Epithelial cell of proximal tubule (primary cell): ENCODE measurements around the gene CELSR1. TPM values are rescaled to one million over a fixed set of nuclear protein-coding genes. Genes with fewer than 3 reads are reported as not detected.

ENCODE experiments used
- DNase-seq: peaks from one replicate; pipeline ENCODE4 v3.0.0-alpha.2; 2011; ENCODE audit warnings: low read depth
- H3K4me3 ChIP-seq: 2 replicates; pipeline ENCODE4 v1.5.1; 2011; ENCODE audit warnings: low read depth, mild to moderate bottlenecking, low read length
- total RNA-seq: library from RNA; depleted of rRNA; stranded (reverse); fragments of >200 nt; gene quantifications from 2 replicates; pipeline ENCODE4 v1.2.3, GENCODE V29; 2015
- TF ChIP-seq, protein P1 (sequence below): conservative IDR thresholded peaks from 2 replicates; pipeline ENCODE4 v1.5.1; 2012; ENCODE audit warnings: low read depth, mild to moderate bottlenecking, low read length

Gene CELSR1
- total RNA-seq, 1 donor from 2014 or later: 85.0 TPM

- H3K4me3 ChIP-seq: no peak overlapping the region
- DNase-seq: no peak
- TF ChIP-seq, protein P1, sequence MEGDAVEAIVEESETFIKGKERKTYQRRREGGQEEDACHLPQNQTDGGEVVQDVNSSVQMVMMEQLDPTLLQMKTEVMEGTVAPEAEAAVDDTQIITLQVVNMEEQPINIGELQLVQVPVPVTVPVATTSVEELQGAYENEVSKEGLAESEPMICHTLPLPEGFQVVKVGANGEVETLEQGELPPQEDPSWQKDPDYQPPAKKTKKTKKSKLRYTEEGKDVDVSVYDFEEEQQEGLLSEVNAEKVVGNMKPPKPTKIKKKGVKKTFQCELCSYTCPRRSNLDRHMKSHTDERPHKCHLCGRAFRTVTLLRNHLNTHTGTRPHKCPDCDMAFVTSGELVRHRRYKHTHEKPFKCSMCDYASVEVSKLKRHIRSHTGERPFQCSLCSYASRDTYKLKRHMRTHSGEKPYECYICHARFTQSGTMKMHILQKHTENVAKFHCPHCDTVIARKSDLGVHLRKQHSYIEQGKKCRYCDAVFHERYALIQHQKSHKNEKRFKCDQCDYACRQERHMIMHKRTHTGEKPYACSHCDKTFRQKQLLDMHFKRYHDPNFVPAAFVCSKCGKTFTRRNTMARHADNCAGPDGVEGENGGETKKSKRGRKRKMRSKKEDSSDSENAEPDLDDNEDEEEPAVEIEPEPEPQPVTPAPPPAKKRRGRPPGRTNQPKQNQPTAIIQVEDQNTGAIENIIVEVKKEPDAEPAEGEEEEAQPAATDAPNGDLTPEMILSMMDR: no peak
Measured at GRCh38 chr22:46439111-46439510, 98.3 kb downstream of the CELSR1 start.

DNA sequence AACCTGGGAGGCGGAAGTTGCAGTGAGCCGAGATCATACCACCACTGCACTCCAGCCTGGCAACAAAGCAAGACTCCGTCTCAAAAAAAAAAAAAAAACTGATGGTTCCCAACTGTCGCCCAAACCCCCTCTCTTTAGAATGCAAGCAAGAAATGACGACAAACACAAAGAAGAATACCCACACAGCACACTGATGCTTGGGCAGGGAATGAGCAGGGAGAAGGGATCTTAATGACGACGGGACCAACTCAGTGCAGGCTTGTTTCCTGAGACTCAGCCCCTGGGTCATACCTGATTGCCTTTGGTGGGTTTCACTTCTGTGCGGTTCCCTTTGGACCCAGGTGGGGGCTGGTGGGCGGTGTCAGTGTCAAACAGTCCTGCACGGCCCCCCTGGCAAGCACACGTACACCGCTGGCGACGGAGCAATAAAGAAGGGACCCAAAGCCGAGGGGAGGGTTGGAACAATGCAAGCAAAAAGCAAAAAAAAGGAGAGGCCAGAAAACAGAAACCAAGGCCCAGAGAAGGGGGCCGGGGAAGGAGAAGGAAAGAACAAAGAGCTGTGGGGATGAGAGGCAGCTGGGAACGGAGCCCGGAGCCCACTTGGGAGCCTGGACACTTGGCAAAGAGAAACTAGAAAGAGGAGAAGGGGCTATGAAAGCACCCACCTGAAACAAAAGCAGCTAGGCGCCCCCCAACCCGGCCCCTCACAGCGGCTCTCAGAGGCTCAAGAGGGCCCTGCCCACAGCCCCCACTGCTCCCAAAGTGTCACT is 99.6 kb downstream of the CELSR1 start:
- TF ChIP-seq, protein P1: no peak
- no peak overlapping the region for H3K4me3 ChIP-seq
- no peak for DNase-seq

GRCh38 chr22:46436595-46437175 is 100.7 kb downstream of the CELSR1 start:
- no peak for DNase-seq
- TF ChIP-seq, protein P1: no peak

DNA sequence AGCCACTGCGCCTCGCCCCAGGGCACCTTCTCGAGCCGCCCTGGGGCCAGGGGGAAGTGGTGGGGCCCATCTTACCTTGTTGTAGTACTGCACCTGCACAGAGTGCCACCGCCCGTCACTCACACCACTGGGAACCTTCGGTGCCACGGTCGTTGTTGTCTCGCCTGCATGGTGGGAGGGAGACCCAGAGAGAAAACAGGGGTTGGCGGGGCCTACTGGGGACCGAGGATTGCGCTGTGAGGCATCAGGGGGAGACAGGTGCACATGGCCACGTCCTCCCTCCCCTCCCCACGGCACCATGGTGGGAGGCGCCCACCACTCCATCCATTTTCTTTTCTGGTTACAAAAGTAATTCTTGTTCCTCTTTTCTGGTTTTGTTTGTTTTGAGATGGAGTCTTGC is 104.1 kb downstream of the CELSR1 start:
- no peak overlapping the region for H3K4me3 ChIP-seq
- DNase-seq: no peak
- TF ChIP-seq, protein P1: no peak

More at GRCh38 chr22:46436595-46437175, 100.7 kb downstream of the CELSR1 start:
- H3K4me3 ChIP-seq: no peak overlapping the region

DNA sequence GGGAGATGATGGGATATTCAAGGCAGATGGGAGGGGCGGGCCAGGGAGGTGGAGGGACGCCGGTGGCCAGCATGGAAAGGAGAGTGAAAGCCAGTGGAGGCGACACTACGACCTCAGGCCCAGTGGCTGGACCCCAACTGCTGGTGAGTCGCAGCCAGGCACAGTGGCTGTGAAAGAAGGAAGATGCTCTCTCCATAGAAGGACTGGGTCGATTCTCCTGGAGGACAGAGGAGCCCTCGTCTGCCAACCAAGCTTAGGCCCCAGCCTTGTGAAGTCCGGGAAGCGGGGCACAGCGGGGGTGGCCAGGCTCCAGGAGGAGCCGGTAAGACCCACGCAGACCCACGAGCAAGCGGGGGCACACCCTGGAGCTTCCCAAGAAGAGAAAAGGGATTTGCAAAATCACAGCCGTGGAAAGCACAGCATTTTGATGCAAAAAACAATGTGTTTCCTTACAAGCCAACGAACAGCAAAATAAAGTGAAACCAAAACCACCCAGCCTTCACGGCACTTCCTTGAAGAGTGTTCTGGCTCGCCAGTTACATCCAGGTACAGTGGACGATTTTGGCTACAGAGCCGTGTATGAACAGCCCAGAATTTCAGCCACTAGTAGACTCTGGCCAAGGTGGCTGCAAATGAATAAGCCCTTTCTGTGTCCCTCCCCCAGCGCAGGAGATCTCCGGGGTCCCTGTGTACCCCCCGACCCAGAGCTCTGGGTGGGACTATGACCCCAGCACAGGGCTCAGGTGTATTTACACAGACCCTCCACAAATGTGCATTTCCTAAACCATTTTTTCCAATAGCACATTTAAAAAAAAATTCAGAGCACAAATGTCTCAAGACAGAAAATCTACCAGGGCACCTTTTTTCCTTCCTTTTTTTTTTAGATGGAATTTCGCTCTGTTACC is 105.0 kb downstream of the CELSR1 start:
- H3K4me3 ChIP-seq: peak overlapping the region; percentile 45
- TF ChIP-seq, protein P1: no peak
- DNase-seq: no peak

DNA sequence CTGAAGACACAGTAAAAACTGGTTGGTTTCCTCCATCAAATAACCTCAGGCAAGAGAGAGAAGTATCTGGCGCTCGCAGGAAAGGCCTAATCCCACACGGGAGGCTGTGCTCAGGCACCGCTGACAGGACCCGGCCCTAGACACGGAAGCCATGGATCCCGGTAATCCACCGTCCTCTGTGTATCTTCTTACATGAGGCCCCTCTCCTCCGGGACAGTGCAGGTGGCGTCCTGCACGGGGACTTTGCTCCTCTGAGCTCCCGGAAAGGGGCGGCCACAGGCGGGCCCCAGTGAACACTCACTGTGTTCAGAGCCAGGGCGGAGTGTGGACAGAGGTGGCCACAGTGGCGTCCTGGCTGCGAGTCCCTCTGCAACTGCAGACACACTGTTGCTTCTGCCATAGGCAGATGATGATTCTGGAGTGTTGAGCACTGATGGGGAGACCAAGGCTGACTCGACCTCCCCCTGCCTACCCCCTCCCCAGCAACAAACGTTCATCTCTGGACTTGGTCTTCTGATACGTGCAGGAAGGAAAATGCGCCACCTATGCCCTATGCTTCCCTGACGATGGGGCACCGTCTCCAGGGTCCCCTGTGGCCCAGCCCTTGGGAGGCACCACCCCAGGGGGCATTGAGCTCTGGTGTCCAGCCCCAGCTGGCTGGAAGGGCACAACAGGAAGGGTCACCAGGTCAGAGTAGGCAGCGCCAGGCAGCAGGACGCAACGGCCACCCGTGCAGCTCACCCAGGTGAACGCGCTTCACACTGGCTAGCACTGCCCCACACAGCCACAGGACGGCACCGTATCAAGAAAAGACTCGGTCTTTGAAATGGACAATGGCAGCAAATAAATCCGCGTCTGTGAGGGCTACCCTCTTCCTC is 106.2 kb downstream of the CELSR1 start:
- TF ChIP-seq, protein P1: no peak
- DNase-seq: no peak
- no peak overlapping the region for H3K4me3 ChIP-seq
